Skeletal muscle tissue (tissue), 4 donors: ENCODE measurements around the gene TRAPPC4. TPM values are rescaled to one million over a fixed set of nuclear protein-coding genes. Genes with fewer than 3 reads are reported as not detected.
"Not testable (repeated sequence)": the region's sequence is repeated elsewhere in the genome, so short reads cannot be mapped to it uniquely, and the experiment has no call there.

Source experiments
- H3K27ac ChIP-seq: one replicate; pipeline ENCODE4 v1.7.0; 2013; ENCODE audit warnings: mild to moderate bottlenecking, low read depth, low read length, inconsistent platforms
- H3K27me3 ChIP-seq, 3 donors: one replicate each; pipeline ENCODE4 v1.7.0; 2013; ENCODE audit warnings: low read length in 3 of 3; ENCODE audit not compliant: control insufficient read depth in 3 of 3, insufficient read depth in 3 of 3
- H3K36me3 ChIP-seq, 3 donors: one replicate each; pipeline ENCODE4 v1.7.0; 2013; ENCODE audit warnings: low read length in 3 of 3; ENCODE audit not compliant: control insufficient read depth in 3 of 3, insufficient read depth in 3 of 3
- H3K4me1 ChIP-seq, 3 donors: one replicate each; pipeline ENCODE4 v1.7.0; 2013; ENCODE audit warnings: low read length in 3 of 3, mild to moderate bottlenecking in 3 of 3; ENCODE audit not compliant: control insufficient read depth in 3 of 3, insufficient read depth in 3 of 3
- H3K4me3 ChIP-seq, 3 donors: one replicate each; pipeline ENCODE4 v1.7.0; 2013; ENCODE audit warnings: low read length in 3 of 3
- H3K9ac ChIP-seq, 3 donors: one replicate each; pipeline ENCODE4 v1.7.0; 2013; ENCODE audit warnings: low read length in 3 of 3, mild to moderate bottlenecking in 3 of 3, moderate library complexity in 2 of 3, low read depth in 1 of 3
- H3K9me3 ChIP-seq, 3 donors: one replicate each; pipeline ENCODE4 v1.7.0; 2013; ENCODE audit warnings: low read length in 3 of 3; ENCODE audit not compliant: control insufficient read depth in 3 of 3
- total RNA-seq: library from RNA; depleted of rRNA; stranded (reverse); fragments of >200 nt; gene quantifications from one replicate; pipeline ENCODE4 v1.2.3, GENCODE V29; 2014
- donor health status: Osteomylitis.

TRAPPC4 gene
- 39.1 TPM for total RNA-seq

- peak within 1 kb of the TSS; percentile 94 for H3K27ac ChIP-seq
- H3K9ac ChIP-seq, result peak within 1 kb of the TSS; percentile 99 to 100 (median 99)
- H3K4me3 ChIP-seq, result peak within 1 kb of the TSS; percentile 96 to 99 (median 98)
- peaks cover 27 to 52% (median 39%) of the 10 kb centered on the region in 3 donors for H3K4me1 ChIP-seq
- H3K9me3 ChIP-seq, result no peaks in the 10 kb centered on the region
- peaks cover 35 to 50% (median 49%) of the 10 kb centered on the region in 3 donors for H3K36me3 ChIP-seq
- H3K27me3 ChIP-seq, result no peaks in the 10 kb centered on the region
Measured at GRCh38 chr11:119018074-119018938, at the start of gene TRAPPC4, which contains the start of gene RPS25. Gene TRAPPC4, plus strand, starts transcription at chr11:119018766. Its CDS starts 30 bp downstream, at chr11:119018796. Gene RPS25, minus strand, starts transcription at chr11:119018343. Its CDS starts 59 bp downstream, at chr11:119018284.

GRCh38 chr11:118969508-118969907 is 49.1 kb upstream of the TRAPPC4 start:
- H3K4me1 ChIP-seq, H3K9ac ChIP-seq, H3K4me3 ChIP-seq, H3K36me3 ChIP-seq, H3K9me3 ChIP-seq, H3K27me3 ChIP-seq, H3K27ac ChIP-seq: not testable (repeated sequence)

GRCh38 chr11:118971646-118972045 is 46.9 kb upstream of the TRAPPC4 start, which contains the start of gene FOXR1:
Gene FOXR1, plus strand, starts transcription at chr11:118971761. Its CDS starts 171 bp downstream, at chr11:118971932.
- H3K36me3 ChIP-seq, result no peaks in the 10 kb centered on the region
- H3K9ac ChIP-seq, result no peak within 1 kb of the TSS
- no peak within 1 kb of the TSS for H3K4me3 ChIP-seq
- H3K27ac ChIP-seq, result no peak within 1 kb of the TSS
- H3K9me3 ChIP-seq, result no peaks in the 10 kb centered on the region
- H3K4me1 ChIP-seq, result no peaks in the 10 kb centered on the region
- peaks cover 2 to 5% (median 3%) of the 10 kb centered on the region in 3 donors for H3K27me3 ChIP-seq

- Histone ChIP-seq H3K4me1 (no peaks in the 10 kb centered on the region), H3K9me3 (no peaks in the 10 kb centered on the region), H3K27me3 (peaks cover 2 to 5% (median 3%) of the 10 kb centered on the region in 3 donors), H3K27ac (no peak overlapping the region), H3K36me3 (no peaks in the 10 kb centered on the region), H3K9ac (no peak overlapping the region), H3K4me3 (no peak overlapping the region)
Measured at GRCh38 chr11:118973985-118974384, 44.6 kb upstream of the TRAPPC4 start.

- H3K4me1 ChIP-seq, result peaks cover 3 to 7% (median 5%) of the 10 kb centered on the region in 3 donors
- no peak overlapping the region for H3K27ac ChIP-seq
- H3K9me3 ChIP-seq, result no peaks in the 10 kb centered on the region
- peaks cover 0 to 5% (median 2%) of the 10 kb centered on the region in 3 donors for H3K27me3 ChIP-seq
- H3K9ac ChIP-seq, result no peak overlapping the region
- no peak overlapping the region for H3K4me3 ChIP-seq
- H3K36me3 ChIP-seq, result no peaks in the 10 kb centered on the region
Measured at GRCh38 chr11:118975771-118976709, 42.5 kb upstream of the TRAPPC4 start.

- H3K36me3 ChIP-seq, result no peaks in the 10 kb centered on the region
Measured at GRCh38 chr11:118979434-118979833, 39.1 kb upstream of the TRAPPC4 start.

GRCh38 chr11:118980191-118980881 is 38.2 kb upstream of the TRAPPC4 start:
- peak overlapping the region; percentile 12 to 43 (median 41) for H3K4me3 ChIP-seq
- H3K9me3 ChIP-seq, result no peaks in the 10 kb centered on the region
- H3K27ac ChIP-seq, result no peak overlapping the region
- no peaks in the 10 kb centered on the region for H3K36me3 ChIP-seq
- no peaks in the 10 kb centered on the region for H3K27me3 ChIP-seq
- peaks cover 8 to 15% (median 13%) of the 10 kb centered on the region in 3 donors for H3K4me1 ChIP-seq
- H3K9ac ChIP-seq, result peak overlapping the region in 1 of 3 donors; percentile 45

More at GRCh38 chr11:118979434-118979833, 39.1 kb upstream of the TRAPPC4 start:
- no peak overlapping the region for H3K9ac ChIP-seq
- H3K4me1 ChIP-seq, result peaks cover 3 to 8% (median 8%) of the 10 kb centered on the region in 3 donors
- no peak overlapping the region for H3K4me3 ChIP-seq
- no peaks in the 10 kb centered on the region for H3K27me3 ChIP-seq
- H3K27ac ChIP-seq, result no peak overlapping the region
- H3K9me3 ChIP-seq, result no peaks in the 10 kb centered on the region

- H3K27ac ChIP-seq, result peak overlapping the region; percentile 69
- peaks cover 8 to 15% (median 13%) of the 10 kb centered on the region in 3 donors for H3K4me1 ChIP-seq
- H3K9me3 ChIP-seq, H3K4me3 ChIP-seq, H3K27me3 ChIP-seq, H3K36me3 ChIP-seq: not testable (repeated sequence)
- H3K9ac ChIP-seq, result peak overlapping the region in 1 of 3 donors; percentile 73
Measured at GRCh38 chr11:118984337-118984736, 34.2 kb upstream of the TRAPPC4 start.

- Histone ChIP-seq H3K36me3 (no peaks in the 10 kb centered on the region), H3K4me1 (peaks cover 8 to 15% (median 13%) of the 10 kb centered on the region in 3 donors), H3K9ac (peak overlapping the region in 1 of 3 donors; percentile 73), H3K4me3 (no peak overlapping the region), H3K27me3 (no peaks in the 10 kb centered on the region), H3K27ac (peak overlapping the region; percentile 69), H3K9me3 (no peaks in the 10 kb centered on the region)
Measured at GRCh38 chr11:118984825-118985224, 33.7 kb upstream of the TRAPPC4 start.
